ENCODE data around the gene NELL2.

DNA sequence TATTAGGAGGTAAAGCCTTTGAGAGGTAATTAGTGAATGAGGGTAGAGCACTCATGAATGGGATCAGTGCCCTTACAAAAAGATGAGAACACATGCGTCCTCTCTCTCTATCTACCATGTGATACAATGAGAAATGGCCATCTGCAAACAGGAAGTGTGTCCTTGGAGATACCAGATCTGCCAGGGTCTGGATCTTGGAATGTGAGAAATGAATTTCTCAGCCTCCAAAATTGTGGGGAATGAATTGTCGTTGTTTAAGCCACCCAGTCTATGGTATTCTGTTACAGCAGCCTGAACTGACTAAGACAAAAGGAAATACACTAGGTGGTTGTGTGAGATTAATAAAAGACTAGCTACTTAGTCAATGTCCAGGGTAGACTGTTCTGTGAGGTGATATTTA lies 366.6 kb downstream of the NELL2 start:
- TF ChIP-seq CTCF (IDR thresholded peaks at IDR 0.05; ENCODE audit: low read depth, low read length, missing input control) (no peak), RAD21 (IDR thresholded peaks at IDR 0.05) (no peak), YY1 (IDR thresholded peaks at IDR 0.05) (no peak), JUND (IDR thresholded peaks at IDR 0.05) (no peak), SP1 (IDR thresholded peaks at IDR 0.05) (no peak), FOXA1 (IDR thresholded peaks at IDR 0.05) (no peak)

Measured in liver (tissue), 3 donors.